ENCODE measurements around the gene ZBTB22. TPM values are rescaled to one million over a fixed set of nuclear protein-coding genes. Genes with fewer than 3 reads are reported as not detected.

ZBTB22 gene
- total RNA-seq, 1 experiment from 2014 or later, result 4.9 TPM

DNA sequence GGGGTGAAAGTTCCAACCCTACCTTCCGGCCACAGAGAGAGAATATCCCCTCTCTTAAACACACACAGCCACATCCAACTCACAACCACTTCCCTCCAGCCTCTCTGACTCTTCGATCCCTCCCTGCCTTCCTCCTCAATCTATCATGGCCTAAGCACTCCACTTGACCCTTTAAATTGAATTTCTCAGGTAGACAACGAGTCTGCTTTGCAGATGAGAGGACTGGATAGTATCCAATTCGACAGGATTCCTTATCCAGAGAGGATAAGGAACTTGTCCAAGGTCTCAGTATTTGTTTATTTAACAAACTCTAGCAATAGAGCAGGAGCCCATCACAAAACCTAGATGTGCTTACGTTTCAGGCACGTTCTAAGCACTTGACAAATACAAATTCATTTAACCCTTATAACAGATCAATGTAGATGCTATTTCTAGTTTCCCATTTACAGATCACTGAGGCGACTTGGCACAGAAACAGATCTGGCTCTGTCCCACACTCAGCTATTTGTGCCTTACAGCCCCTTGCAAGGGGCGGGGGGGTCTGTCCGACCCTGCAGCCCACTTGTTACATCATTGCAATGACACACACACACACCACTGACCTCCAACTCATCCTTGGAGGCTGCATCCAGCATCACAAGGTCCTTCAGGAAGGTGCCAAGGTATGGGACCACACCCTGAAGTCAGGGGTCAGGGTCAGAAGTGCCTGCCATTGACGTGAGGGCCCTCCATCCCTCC, 23.3 kb downstream of the ZBTB22 start:
- DNase-seq, result no peak
- Histone ChIP-seq H3K79me2 (ENCODE audit: low read length) (peaks cover 36% of the 10 kb centered on the region), H3K9me3 (ENCODE audit: low read length) (no peaks in the 10 kb centered on the region), H3K4me3 (ENCODE audit: low read length) (no peak overlapping the region), H3K4me2 (ENCODE audit: low read depth, low read length, poor library complexity, severe bottlenecking) (no peak overlapping the region), H3K9me2 (replicated peaks; ENCODE audit: insufficient read depth, low read length) (no peaks in the 10 kb centered on the region), H3K27me3 (ENCODE audit: low read length) (no peaks in the 10 kb centered on the region), H4K20me1 (ENCODE audit: insufficient read depth, low read depth, low read length) (no peaks in the 10 kb centered on the region), H3K36me3 (ENCODE audit: insufficient read depth, low read length) (peaks cover 10% of the 10 kb centered on the region; the same call in 1 of the 2 replicates), H2AFZ (ENCODE audit: low read length) (no peak overlapping the region), H3K4me1 (ENCODE audit: low read length) (peaks cover 26% of the 10 kb centered on the region), H3K27ac (ENCODE audit: low read length) (no peak overlapping the region), H3K9ac (ENCODE audit: low read length) (no peak overlapping the region)

DNA sequence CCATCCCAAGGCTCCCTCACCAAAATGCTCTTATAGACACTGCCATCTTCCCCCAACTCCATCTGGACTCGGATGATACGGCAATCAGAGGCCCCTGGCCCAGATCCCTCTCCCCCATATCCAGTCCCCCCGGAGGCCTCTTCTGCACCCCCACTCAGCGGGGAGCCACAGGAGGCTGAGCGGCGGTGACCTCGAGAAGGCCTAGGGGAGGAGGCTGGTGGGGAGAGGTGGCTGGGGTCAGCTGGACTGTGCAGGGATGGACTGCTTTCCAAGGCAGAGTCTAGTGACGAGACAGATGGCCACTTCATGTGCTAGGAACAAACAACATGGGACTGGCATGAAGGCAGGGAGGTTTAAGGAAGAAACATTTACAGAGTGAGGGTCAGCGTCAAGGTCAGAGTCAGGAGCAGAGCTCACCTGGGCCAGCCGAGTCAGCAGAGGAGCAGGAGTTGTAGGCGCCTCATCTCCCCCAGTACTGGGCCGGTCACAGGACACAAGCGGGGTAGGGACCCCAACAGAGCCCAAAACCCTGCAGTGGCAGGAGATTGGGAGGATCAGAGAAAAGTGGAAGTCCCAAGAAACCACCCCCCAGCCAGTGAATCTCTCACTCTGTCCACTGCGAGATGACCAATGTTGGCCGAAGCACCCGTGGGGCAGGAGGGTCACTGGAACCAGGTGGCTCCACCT, 24.4 kb downstream of the ZBTB22 start:
- Histone ChIP-seq H3K9me2 (replicated peaks; ENCODE audit: insufficient read depth, low read length) (no peaks in the 10 kb centered on the region), H3K4me1 (ENCODE audit: low read length) (peaks cover 27% of the 10 kb centered on the region), H3K4me2 (ENCODE audit: low read depth, low read length, poor library complexity, severe bottlenecking) (no peak overlapping the region), H3K36me3 (ENCODE audit: insufficient read depth, low read length) (peaks cover 10% of the 10 kb centered on the region; the same call in 1 of the 2 replicates), H3K9me3 (ENCODE audit: low read length) (no peaks in the 10 kb centered on the region), H2AFZ (ENCODE audit: low read length) (no peak overlapping the region), H3K79me2 (ENCODE audit: low read length) (peaks cover 44% of the 10 kb centered on the region), H3K27me3 (ENCODE audit: low read length) (no peaks in the 10 kb centered on the region), H4K20me1 (ENCODE audit: insufficient read depth, low read depth, low read length) (no peaks in the 10 kb centered on the region), H3K27ac (ENCODE audit: low read length) (no peak overlapping the region), H3K9ac (ENCODE audit: low read length) (no peak overlapping the region), H3K4me3 (ENCODE audit: low read length) (no peak overlapping the region)
- no peak for DNase-seq

DNA sequence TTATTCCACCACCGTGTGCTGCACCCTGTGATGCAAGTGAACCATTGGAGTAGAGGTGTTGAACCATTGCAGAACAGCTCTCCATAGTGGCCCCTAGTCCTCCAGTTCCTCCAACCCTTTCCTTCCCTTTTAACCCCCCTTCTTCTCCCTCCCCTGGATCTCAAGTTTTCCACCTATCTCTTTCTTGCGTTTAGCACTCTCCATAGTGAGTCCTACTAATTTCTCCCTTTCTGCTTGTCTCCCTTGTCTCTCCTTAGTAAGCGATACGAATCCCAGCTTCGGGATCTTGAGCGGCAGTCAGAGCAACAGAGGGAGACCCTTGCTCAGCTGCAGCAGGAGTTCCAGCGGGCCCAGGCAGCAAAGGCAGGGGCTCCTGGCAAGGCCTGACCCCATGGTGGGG, 27.1 kb downstream of the ZBTB22 start:
- Histone ChIP-seq H3K79me2 (ENCODE audit: low read length) (peaks cover 46% of the 10 kb centered on the region), H3K9ac (ENCODE audit: low read length) (peak overlapping the region; percentile 88), H3K4me3 (ENCODE audit: low read length) (peak overlapping the region; percentile 88)

DNA sequence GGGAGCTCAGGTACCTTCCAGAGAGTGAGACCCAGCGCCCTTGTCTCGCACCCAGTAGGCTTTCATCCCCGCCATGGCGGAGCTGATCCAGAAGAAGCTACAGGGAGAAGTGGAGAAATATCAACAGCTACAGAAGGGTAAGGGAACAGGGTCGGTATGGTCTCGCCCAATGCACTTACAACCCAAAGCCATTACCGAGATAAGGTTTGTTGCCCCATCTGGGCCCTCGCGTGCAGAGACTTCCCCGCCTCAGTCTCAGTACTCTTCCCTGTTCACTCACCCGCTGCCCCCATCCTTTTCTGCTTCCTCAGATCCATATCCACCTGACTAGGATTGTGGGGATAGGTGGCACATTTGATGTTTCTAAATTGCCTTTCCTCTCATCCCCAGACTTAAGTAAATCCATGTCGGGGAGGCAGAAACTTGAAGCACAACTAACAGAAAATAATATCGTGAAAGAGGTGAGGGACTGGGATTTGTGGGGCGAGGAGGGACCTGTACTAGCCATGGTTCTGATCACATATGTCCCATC, 27.7 kb downstream of the ZBTB22 start:
- DNase-seq, result no peak
- Histone ChIP-seq H2AFZ (ENCODE audit: low read length) (no peak overlapping the region; the same call in 1 of the 2 replicates), H3K9ac (ENCODE audit: low read length) (peak overlapping the region; percentile 88), H3K36me3 (ENCODE audit: insufficient read depth, low read length) (peaks cover 25% of the 10 kb centered on the region; the same call in 1 of the 2 replicates), H3K9me2 (replicated peaks; ENCODE audit: insufficient read depth, low read length) (no peaks in the 10 kb centered on the region), H3K27ac (ENCODE audit: low read length) (peak overlapping the region; percentile 13; the same call in 1 of the 2 replicates), H3K9me3 (ENCODE audit: low read length) (no peaks in the 10 kb centered on the region), H4K20me1 (ENCODE audit: insufficient read depth, low read depth, low read length) (no peaks in the 10 kb centered on the region), H3K79me2 (ENCODE audit: low read length) (peaks cover 46% of the 10 kb centered on the region), H3K4me2 (ENCODE audit: low read depth, low read length, poor library complexity, severe bottlenecking) (peak overlapping the region; percentile 68), H3K4me1 (ENCODE audit: low read length) (peaks cover 23% of the 10 kb centered on the region), H3K4me3 (ENCODE audit: low read length) (peak overlapping the region; percentile 88), H3K27me3 (ENCODE audit: low read length) (no peaks in the 10 kb centered on the region)

More for the DNA sequence above, 27.1 kb downstream of the ZBTB22 start:
- peaks cover 25% of the 10 kb centered on the region; the same call in 1 of the 2 replicates for H3K36me3 ChIP-seq (ENCODE audit: insufficient read depth, low read length)
- no peaks in the 10 kb centered on the region for H3K9me3 ChIP-seq (ENCODE audit: low read length)
- no peak overlapping the region for H2AFZ ChIP-seq (ENCODE audit: low read length)
- H3K27ac ChIP-seq (ENCODE audit: low read length), result no peak overlapping the region
- no peaks in the 10 kb centered on the region for H4K20me1 ChIP-seq (ENCODE audit: insufficient read depth, low read depth, low read length)
- H3K4me1 ChIP-seq (ENCODE audit: low read length), result peaks cover 23% of the 10 kb centered on the region
- no peaks in the 10 kb centered on the region for H3K27me3 ChIP-seq (ENCODE audit: low read length)
- no peaks in the 10 kb centered on the region for H3K9me2 ChIP-seq (replicated peaks; ENCODE audit: insufficient read depth, low read length)
- peak overlapping the region; percentile 68 for H3K4me2 ChIP-seq (ENCODE audit: low read depth, low read length, poor library complexity, severe bottlenecking)
- DNase-seq, result no peak

DNA sequence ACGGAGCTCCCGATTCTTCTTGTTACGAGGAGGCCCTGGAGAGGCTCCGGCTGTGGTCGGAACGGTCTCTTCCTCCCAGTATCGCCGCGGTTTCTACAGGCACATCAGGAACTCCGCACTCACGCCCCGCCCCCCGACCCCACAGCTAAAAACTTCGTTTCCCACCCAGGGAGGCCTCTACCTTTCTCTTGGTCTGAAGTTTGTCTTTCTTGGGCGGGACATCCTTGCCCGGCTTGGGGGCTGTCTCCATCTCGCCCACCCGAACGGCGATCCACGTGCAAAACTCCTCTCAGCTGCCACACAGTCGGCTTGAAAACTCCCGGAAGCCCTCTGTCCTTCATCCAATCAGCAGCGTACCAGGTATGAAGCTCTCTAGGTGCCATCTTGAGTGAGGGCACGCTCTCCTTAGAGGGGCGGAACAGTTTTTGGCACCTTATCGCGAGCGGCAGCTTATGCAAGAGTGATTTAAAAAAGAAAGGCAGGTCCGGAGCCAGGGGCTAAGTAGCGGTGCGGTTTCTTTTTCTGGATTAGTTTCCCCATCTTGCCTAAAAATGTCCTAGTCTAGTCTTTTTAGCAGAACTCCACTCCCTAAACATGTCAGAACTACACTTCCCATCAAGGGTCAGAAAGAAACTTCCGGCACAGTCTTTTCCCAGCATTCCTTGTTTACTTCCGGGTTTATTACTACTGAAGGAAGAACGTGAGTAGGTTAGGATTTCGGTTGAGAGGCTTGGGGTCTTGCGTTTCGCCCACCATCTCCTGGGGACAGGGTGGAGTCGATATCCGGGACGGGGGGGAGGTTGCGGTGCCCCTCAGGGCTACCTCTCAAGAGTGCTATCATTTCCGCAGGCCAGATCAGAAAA, 28.4 kb downstream of the ZBTB22 start, which contains the start of the genes PFDN6 and WDR46:
PFDN6 (plus strand) TSS at position 681 of the 863 bp plus-strand sequence. CDS start 256 bp downstream, outside the sequence.
WDR46 (minus strand) TSS at position 319 of the 863 bp plus-strand sequence; CDS start at position 250, 69 bp downstream.
- Histone ChIP-seq H3K4me2 (ENCODE audit: low read depth, low read length, poor library complexity, severe bottlenecking) (peak within 1 kb of the TSS; percentile 68), H3K9ac (ENCODE audit: low read length) (peak within 1 kb of the TSS; percentile 88), H3K36me3 (ENCODE audit: insufficient read depth, low read length) (peaks cover 32% of the 10 kb centered on the region; the same call in 1 of the 2 replicates), H3K27ac (ENCODE audit: low read length) (peak within 1 kb of the TSS; percentile 13; the same call in 1 of the 2 replicates), H3K9me2 (replicated peaks; ENCODE audit: insufficient read depth, low read length) (no peaks in the 10 kb centered on the region), H2AFZ (ENCODE audit: low read length) (peak within 1 kb of the TSS; percentile 96), H3K79me2 (ENCODE audit: low read length) (peaks cover 50% of the 10 kb centered on the region), H3K27me3 (ENCODE audit: low read length) (no peaks in the 10 kb centered on the region), H3K9me3 (ENCODE audit: low read length) (no peaks in the 10 kb centered on the region), H3K4me3 (ENCODE audit: low read length) (peak within 1 kb of the TSS; percentile 88), H3K4me1 (ENCODE audit: low read length) (peaks cover 23% of the 10 kb centered on the region), H4K20me1 (ENCODE audit: insufficient read depth, low read depth, low read length) (no peaks in the 10 kb centered on the region)
- DNase-seq, result peak; percentile 96

DNA sequence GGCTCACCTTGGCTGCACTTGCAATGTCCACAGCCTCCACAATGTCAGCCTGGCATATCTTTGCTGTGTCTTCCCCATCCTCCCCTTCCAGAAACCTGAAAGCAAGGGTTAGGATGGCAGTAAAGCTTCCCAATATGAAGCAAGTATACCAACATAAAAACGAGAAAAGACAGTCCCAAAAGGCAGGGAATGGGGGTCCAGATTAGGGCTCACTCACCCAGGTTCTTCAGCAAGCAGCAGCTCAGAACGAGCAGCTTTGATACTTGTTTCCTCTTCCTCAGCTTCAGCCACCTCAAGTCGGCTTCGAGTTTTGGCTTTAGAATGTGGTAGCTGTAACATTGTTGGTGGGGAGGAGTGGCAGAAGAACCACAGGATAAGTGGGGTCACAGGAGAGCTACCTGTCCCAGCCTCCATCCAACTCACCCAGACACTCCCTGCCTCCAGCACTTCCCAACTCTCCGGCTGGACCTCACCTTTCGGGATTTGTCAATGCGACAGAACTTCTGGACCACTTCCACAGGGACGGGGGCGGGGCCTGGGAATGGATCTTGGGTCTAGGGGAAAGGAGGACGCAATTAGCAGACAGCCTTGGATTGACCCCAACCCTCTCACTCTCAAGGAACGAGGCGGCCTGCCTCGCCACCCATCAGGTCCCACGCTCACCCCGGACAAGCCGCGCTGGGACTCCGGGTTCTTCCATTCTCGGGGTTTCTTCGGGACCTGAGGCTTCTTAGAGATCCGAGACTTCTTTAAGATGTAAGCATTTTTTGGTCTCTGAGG, 29.2 kb downstream of the ZBTB22 start:
- peaks cover 32% of the 10 kb centered on the region; the same call in 1 of the 2 replicates for H3K36me3 ChIP-seq (ENCODE audit: insufficient read depth, low read length)
- H2AFZ ChIP-seq (ENCODE audit: low read length), result peak overlapping the region; percentile 96; the same call in 1 of the 2 replicates
- H3K9me3 ChIP-seq (ENCODE audit: low read length), result no peaks in the 10 kb centered on the region
- no peaks in the 10 kb centered on the region for H4K20me1 ChIP-seq (ENCODE audit: insufficient read depth, low read depth, low read length)
- H3K4me3 ChIP-seq (ENCODE audit: low read length), result peak overlapping the region; percentile 88
- H3K9me2 ChIP-seq (replicated peaks; ENCODE audit: insufficient read depth, low read length), result no peaks in the 10 kb centered on the region
- H3K4me1 ChIP-seq (ENCODE audit: low read length), result peaks cover 23% of the 10 kb centered on the region
- no peak for DNase-seq
- H3K79me2 ChIP-seq (ENCODE audit: low read length), result peaks cover 50% of the 10 kb centered on the region
- H3K27me3 ChIP-seq (ENCODE audit: low read length), result no peaks in the 10 kb centered on the region
- H3K9ac ChIP-seq (ENCODE audit: low read length), result peak overlapping the region; percentile 88
- peak overlapping the region; percentile 4; the same call in 1 of the 2 replicates for H3K27ac ChIP-seq (ENCODE audit: low read length)
- peak overlapping the region; percentile 68 for H3K4me2 ChIP-seq (ENCODE audit: low read depth, low read length, poor library complexity, severe bottlenecking)

Measured in Karpas-422 (cell line).